ENCODE measurements around the gene CNTNAP2.

CNTNAP2 gene

GRCh38 chr7:148253629-148254028, 2137.0 kb downstream of the CNTNAP2 start:
- no peak for ATAC-seq (ENCODE audit: insufficient read depth, low read depth)
- no peak overlapping the region for H3K4me3 ChIP-seq (ENCODE audit: low read depth in 1 of 2, low read length in 2 of 2)

GRCh38 chr7:148255333-148255732, 2138.7 kb downstream of the CNTNAP2 start:
- H3K79me2 ChIP-seq (ENCODE audit: insufficient read depth, low read length): no peaks in the 10 kb centered on the region
- no peak overlapping the region for H3K9ac ChIP-seq (ENCODE audit: low read depth, low read length)
- no peak overlapping the region for H3K4me3 ChIP-seq (ENCODE audit: low read depth in 1 of 2, low read length in 2 of 2)
- ATAC-seq (ENCODE audit: insufficient read depth, low read depth) (no peak), DNase-seq (no peak)
- H3K27ac ChIP-seq (ENCODE audit: low read length): no peak overlapping the region
- no peaks in the 10 kb centered on the region for H4K20me1 ChIP-seq (ENCODE audit: insufficient read depth, low read length)
- H3K4me1 ChIP-seq (ENCODE audit: insufficient read depth, low read length): no peaks in the 10 kb centered on the region
- H3K9me3 ChIP-seq (ENCODE audit: insufficient read depth, low read length, severe bottlenecking): peaks cover 5% of the 10 kb centered on the region
- TF ChIP-seq EZH2 (IDR thresholded peaks at IDR 0.05; ENCODE audit: borderline replicate concordance, low read depth, low read length, severe bottlenecking) (no peak), CTCF (IDR thresholded peaks at IDR 0.05; ENCODE audit: borderline replicate concordance, extremely low read depth, low read length, poor library complexity, severe bottlenecking) (peak; percentile 15)
- no peak overlapping the region for H3K4me2 ChIP-seq (ENCODE audit: insufficient read depth, low read length)
- no peaks in the 10 kb centered on the region for H3K36me3 ChIP-seq (ENCODE audit: insufficient read depth, low read length)
- peaks cover 3% of the 10 kb centered on the region for H3K27me3 ChIP-seq (ENCODE audit: insufficient read depth, low read length, poor library complexity)
- H2AFZ ChIP-seq (ENCODE audit: low read depth, low read length): no peak overlapping the region

More at GRCh38 chr7:148253629-148254028, 2137.0 kb downstream of the CNTNAP2 start:
- no peak for DNase-seq
- no peak overlapping the region for H3K27ac ChIP-seq (ENCODE audit: low read length)
- no peak overlapping the region for H3K4me2 ChIP-seq (ENCODE audit: insufficient read depth, low read length)
- H3K9me3 ChIP-seq (ENCODE audit: insufficient read depth, low read length, severe bottlenecking): peaks cover 5% of the 10 kb centered on the region
- no peaks in the 10 kb centered on the region for H3K4me1 ChIP-seq (ENCODE audit: insufficient read depth, low read length)
- H3K79me2 ChIP-seq (ENCODE audit: insufficient read depth, low read length): no peaks in the 10 kb centered on the region
- H4K20me1 ChIP-seq (ENCODE audit: insufficient read depth, low read length): no peaks in the 10 kb centered on the region
- H3K36me3 ChIP-seq (ENCODE audit: insufficient read depth, low read length): no peaks in the 10 kb centered on the region
- H2AFZ ChIP-seq (ENCODE audit: low read depth, low read length): no peak overlapping the region
- peaks cover 3% of the 10 kb centered on the region for H3K27me3 ChIP-seq (ENCODE audit: insufficient read depth, low read length, poor library complexity)
- TF ChIP-seq EZH2 (IDR thresholded peaks at IDR 0.05; ENCODE audit: borderline replicate concordance, low read depth, low read length, severe bottlenecking) (no peak), CTCF (IDR thresholded peaks at IDR 0.05; ENCODE audit: borderline replicate concordance, extremely low read depth, low read length, poor library complexity, severe bottlenecking) (no peak)
- no peak overlapping the region for H3K9ac ChIP-seq (ENCODE audit: low read depth, low read length)

GRCh38 chr7:148256433-148256832, 2139.8 kb downstream of the CNTNAP2 start:
- TF ChIP-seq EZH2 (IDR thresholded peaks at IDR 0.05; ENCODE audit: borderline replicate concordance, low read depth, low read length, severe bottlenecking) (no peak), CTCF (IDR thresholded peaks at IDR 0.05; ENCODE audit: borderline replicate concordance, extremely low read depth, low read length, poor library complexity, severe bottlenecking) (no peak)
- Histone ChIP-seq H3K4me1 (ENCODE audit: insufficient read depth, low read length) (no peaks in the 10 kb centered on the region), H3K4me2 (ENCODE audit: insufficient read depth, low read length) (no peak overlapping the region), H3K36me3 (ENCODE audit: insufficient read depth, low read length) (no peaks in the 10 kb centered on the region), H3K79me2 (ENCODE audit: insufficient read depth, low read length) (no peaks in the 10 kb centered on the region), H3K9me3 (ENCODE audit: insufficient read depth, low read length, severe bottlenecking) (peaks cover 2% of the 10 kb centered on the region), H3K4me3 (ENCODE audit: low read depth in 1 of 2, low read length in 2 of 2) (no peak overlapping the region), H3K9ac (ENCODE audit: low read depth, low read length) (no peak overlapping the region), H4K20me1 (ENCODE audit: insufficient read depth, low read length) (no peaks in the 10 kb centered on the region), H3K27me3 (ENCODE audit: insufficient read depth, low read length, poor library complexity) (peaks cover 3% of the 10 kb centered on the region), H2AFZ (ENCODE audit: low read depth, low read length) (no peak overlapping the region), H3K27ac (ENCODE audit: low read length) (no peak overlapping the region)
- no peak for ATAC-seq (ENCODE audit: insufficient read depth, low read depth)
- DNase-seq: no peak

GRCh38 chr7:148260599-148260998, 2144.0 kb downstream of the CNTNAP2 start:
- DNase-seq (no peak), ATAC-seq (ENCODE audit: insufficient read depth, low read depth) (no peak)
- no peaks in the 10 kb centered on the region for H3K9me3 ChIP-seq (ENCODE audit: insufficient read depth, low read length, severe bottlenecking)
- H4K20me1 ChIP-seq (ENCODE audit: insufficient read depth, low read length): 0 out of 2 replicates have a peak, but pooled peaks cover 4% of the 10 kb centered on the region
- no peak overlapping the region for H3K9ac ChIP-seq (ENCODE audit: low read depth, low read length)
- no peak overlapping the region for H3K4me3 ChIP-seq (ENCODE audit: low read depth in 1 of 2, low read length in 2 of 2)
- no peak overlapping the region for H3K27ac ChIP-seq (ENCODE audit: low read length)
- H3K36me3 ChIP-seq (ENCODE audit: insufficient read depth, low read length): no peaks in the 10 kb centered on the region
- no peak overlapping the region for H2AFZ ChIP-seq (ENCODE audit: low read depth, low read length)
- no peak for TF ChIP-seq CTCF (IDR thresholded peaks at IDR 0.05; ENCODE audit: borderline replicate concordance, extremely low read depth, low read length, poor library complexity, severe bottlenecking)
- no peak for TF ChIP-seq EZH2 (IDR thresholded peaks at IDR 0.05; ENCODE audit: borderline replicate concordance, low read depth, low read length, severe bottlenecking)
- H3K4me1 ChIP-seq (ENCODE audit: insufficient read depth, low read length): no peaks in the 10 kb centered on the region
- no peaks in the 10 kb centered on the region for H3K79me2 ChIP-seq (ENCODE audit: insufficient read depth, low read length)
- peaks cover 3% of the 10 kb centered on the region for H3K27me3 ChIP-seq (ENCODE audit: insufficient read depth, low read length, poor library complexity)
- H3K4me2 ChIP-seq (ENCODE audit: insufficient read depth, low read length): no peak overlapping the region
